SK-N-SH (cell line): ENCODE measurements around the gene SYNPO2L.

Source experiments
- CTCF ChIP-seq: fragments of 200-600 bp; sonication (generic); IDR thresholded peaks from 2 replicates; pipeline ENCODE4 v1.6.1; 2017; ENCODE audit warnings: antibody characterized with exemption, mild to moderate bottlenecking, moderate library complexity
- EP300 ChIP-seq, 2 experiments: IDR thresholded peaks; 2 replicates each; pipeline versions ENCODE4 v1.4.0 to v1.6.1; 2012; ENCODE audit warnings: borderline replicate concordance in 1 of 2, low read depth in 1 of 2, low read length in 1 of 2
- GATA2 ChIP-seq: sonication (generic); formaldehyde crosslinking; IDR thresholded peaks from 2 replicates; pipeline ENCODE4 v1.5.0; 2020; ENCODE audit warnings: mild to moderate bottlenecking, missing genetic modification reagents
- TEAD4 ChIP-seq: IDR thresholded peaks from 2 replicates; pipeline ENCODE4 v1.4.0; 2012; ENCODE audit warnings: mild to moderate bottlenecking, borderline replicate concordance; ENCODE audit not compliant: insufficient read depth
- USF1 ChIP-seq: IDR thresholded peaks from 2 replicates; pipeline ENCODE4 v1.4.0; 2012; ENCODE audit warnings: low read depth, borderline replicate concordance

- TF ChIP-seq CTCF: no peak
- no peak for TF ChIP-seq USF1
- no peak for TF ChIP-seq EP300 (IDR thresholded peaks at IDR 0.05; ENCODE audit: borderline replicate concordance in 1 of 2, low read depth in 1 of 2, low read length in 1 of 2)
- no peak for TF ChIP-seq TEAD4
- TF ChIP-seq GATA2: no peak
Measured at GRCh38 chr10:73647875-73648651, 7.8 kb downstream of the SYNPO2L start.
